HEK293 (cell line): ENCODE measurements around the gene PRRG1.
A peak's percentile ranks its signal among the peaks of the same experiment; 100 is the strongest.

Source experiments
- CTCF ChIA-PET: fragments of 350-600 bp; formaldehyde crosslinking; extraction: SDS; loops from one replicate; lab custom pipeline; 2021; ENCODE audit warnings: antibody characterized with exemption; lab: Yijun Ruan, JAX
- POLR2A ChIA-PET: fragments of 300-600 bp; formaldehyde crosslinking; extraction: SDS; loops from one replicate; lab custom pipeline; 2020; ENCODE audit warnings: antibody characterized with exemption, inconsistent platforms; lab: Yijun Ruan, JAX
- H3K27ac ChIP-seq: fragments of 200-500 bp; sonication (Bioruptor generic); 2 replicates; pipeline ENCODE4 v1.5.1; 2014; ENCODE audit warnings: low read depth, low read length, control low read depth, inconsistent platforms; ENCODE audit errors: extremely low read depth
- H3K36me3 ChIP-seq, 2 experiments: fragments of 200-500 bp in 1 of 2; sonication (Bioruptor generic) in 1 of 2; 1 replicate in 1 of 2; 2 replicates in 1 of 2; pipeline ENCODE4 v1.5.1; 2014 to 2017; ENCODE audit warnings: inconsistent platforms in 2 of 2, low read length in 2 of 2; ENCODE audit not compliant: control insufficient read depth in 2 of 2, insufficient read depth in 1 of 2
- H3K4me1 ChIP-seq: fragments of 200-500 bp; sonication (Bioruptor generic); 2 replicates; pipeline ENCODE4 v1.5.1; 2014; ENCODE audit warnings: mild to moderate bottlenecking, low read length, inconsistent platforms; ENCODE audit not compliant: control insufficient read depth, insufficient read depth
- H3K4me3 ChIP-seq: 2 replicates; pipeline ENCODE4 v1.5.1; 2011; ENCODE audit warnings: low read depth, mild to moderate bottlenecking, control low read depth, low read length, moderate library complexity
- H3K9me3 ChIP-seq: fragments of 200-500 bp; sonication (Bioruptor generic); 2 replicates; pipeline ENCODE4 v1.5.1; 2014; ENCODE audit warnings: low read depth, low read length, inconsistent platforms; ENCODE audit not compliant: control insufficient read depth, insufficient read depth
- RBAK ChIP-seq: fragments of 450-650 bp; formaldehyde crosslinking; IDR thresholded peaks from 2 replicates; pipeline ENCODE4 v1.5.1; 2016; ENCODE audit warnings: missing biosample characterization, missing genetic modification characterization
- SCRT2 ChIP-seq: fragments of 450-650 bp; formaldehyde crosslinking; IDR thresholded peaks from 2 replicates; pipeline ENCODE4 v1.5.1; 2016; ENCODE audit warnings: missing biosample characterization, missing genetic modification characterization
- SP3 ChIP-seq: fragments of 450-650 bp; formaldehyde crosslinking; IDR thresholded peaks from 2 replicates; pipeline ENCODE4 v1.5.1; 2016; ENCODE audit warnings: missing biosample characterization, missing genetic modification characterization
- ZBTB20 ChIP-seq: fragments of 450-650 bp; formaldehyde crosslinking; IDR thresholded peaks from 2 replicates; pipeline ENCODE4 v1.5.1; 2016; ENCODE audit warnings: missing biosample characterization, missing genetic modification characterization
- ZFP69B ChIP-seq: fragments of 450-650 bp; formaldehyde crosslinking; IDR thresholded peaks from 2 replicates; pipeline ENCODE4 v1.5.1; 2016; ENCODE audit warnings: missing biosample characterization, missing genetic modification characterization
- ZNF121 ChIP-seq: fragments of 450-650 bp; formaldehyde crosslinking; IDR thresholded peaks from 2 replicates; pipeline ENCODE4 v1.5.1; 2016; ENCODE audit warnings: missing biosample characterization, missing genetic modification characterization
- ZNF146 ChIP-seq: fragments of 450-650 bp; formaldehyde crosslinking; IDR thresholded peaks from 2 replicates; pipeline ENCODE4 v1.5.1; 2016; ENCODE audit warnings: missing biosample characterization, missing genetic modification characterization
- ZNF157 ChIP-seq: fragments of 450-650 bp; formaldehyde crosslinking; IDR thresholded peaks from 2 replicates; pipeline ENCODE4 v1.5.1; 2016; ENCODE audit warnings: missing biosample characterization, missing genetic modification characterization
- ZNF169 ChIP-seq: fragments of 450-650 bp; formaldehyde crosslinking; IDR thresholded peaks from 2 replicates; pipeline ENCODE4 v1.5.1; 2016; ENCODE audit warnings: missing biosample characterization, missing genetic modification characterization
- ZNF302 ChIP-seq: fragments of 450-650 bp; formaldehyde crosslinking; IDR thresholded peaks from 2 replicates; pipeline ENCODE4 v1.5.1; 2016; ENCODE audit warnings: missing biosample characterization, missing genetic modification characterization, low read depth
- ZNF324 ChIP-seq: fragments of 450-650 bp; formaldehyde crosslinking; IDR thresholded peaks from 2 replicates; pipeline ENCODE4 v1.5.1; 2016; ENCODE audit warnings: missing biosample characterization, missing genetic modification characterization
- ZNF558 ChIP-seq: fragments of 450-650 bp; formaldehyde crosslinking; IDR thresholded peaks from 2 replicates; pipeline ENCODE4 v1.5.1; 2016; ENCODE audit warnings: missing biosample characterization, missing genetic modification characterization
- ZNF624 ChIP-seq: fragments of 450-650 bp; formaldehyde crosslinking; IDR thresholded peaks from 2 replicates; pipeline ENCODE4 v1.5.1; 2017; ENCODE audit warnings: missing biosample characterization, missing genetic modification characterization
- ZNF677 ChIP-seq: fragments of 450-650 bp; IDR thresholded peaks from 2 replicates; pipeline ENCODE4 v1.5.0; 2018; ENCODE audit warnings: missing biosample characterization, mild to moderate bottlenecking, missing genetic modification characterization, moderate library complexity
- ZNF768 ChIP-seq: fragments of 450-650 bp; formaldehyde crosslinking; IDR thresholded peaks from 2 replicates; pipeline ENCODE4 v1.5.1; 2018; ENCODE audit warnings: missing biosample characterization, mild to moderate bottlenecking, missing genetic modification characterization
- ZNF785 ChIP-seq: fragments of 450-650 bp; formaldehyde crosslinking; IDR thresholded peaks from 2 replicates; pipeline ENCODE4 v1.5.1; 2016; ENCODE audit warnings: missing biosample characterization, missing genetic modification characterization
- ZNF830 ChIP-seq: fragments of 450-650 bp; IDR thresholded peaks from 2 replicates; pipeline ENCODE4 v1.5.0; 2018; ENCODE audit warnings: missing biosample characterization, missing genetic modification characterization, low read depth, mild to moderate bottlenecking, moderate library complexity
- TF ChIP-seq, protein P1 (sequence below): fragments of 450-650 bp; formaldehyde crosslinking; IDR thresholded peaks from 2 replicates; pipeline ENCODE4 v1.5.1; 2016; ENCODE audit warnings: missing biosample characterization, missing genetic modification characterization
- TF ChIP-seq, protein P2 (sequence below): fragments of 450-650 bp; formaldehyde crosslinking; IDR thresholded peaks from 2 replicates; pipeline ENCODE4 v1.5.1; 2017; ENCODE audit warnings: missing biosample characterization, missing genetic modification characterization
- TF ChIP-seq, protein P3 (sequence below): fragments of 450-650 bp; formaldehyde crosslinking; IDR thresholded peaks from 2 replicates; pipeline ENCODE4 v1.5.1; 2017; ENCODE audit warnings: missing biosample characterization, missing genetic modification characterization
- TF ChIP-seq, protein P4 (sequence below): fragments of 450-650 bp; formaldehyde crosslinking; IDR thresholded peaks from 2 replicates; pipeline ENCODE4 v1.5.1; 2016; ENCODE audit warnings: missing biosample characterization, missing genetic modification characterization
- TF ChIP-seq, protein P5 (sequence below): fragments of 450-650 bp; formaldehyde crosslinking; IDR thresholded peaks from 2 replicates; pipeline ENCODE4 v1.5.1; 2016; ENCODE audit warnings: missing biosample characterization, missing genetic modification characterization

Gene PRRG1

DNA sequence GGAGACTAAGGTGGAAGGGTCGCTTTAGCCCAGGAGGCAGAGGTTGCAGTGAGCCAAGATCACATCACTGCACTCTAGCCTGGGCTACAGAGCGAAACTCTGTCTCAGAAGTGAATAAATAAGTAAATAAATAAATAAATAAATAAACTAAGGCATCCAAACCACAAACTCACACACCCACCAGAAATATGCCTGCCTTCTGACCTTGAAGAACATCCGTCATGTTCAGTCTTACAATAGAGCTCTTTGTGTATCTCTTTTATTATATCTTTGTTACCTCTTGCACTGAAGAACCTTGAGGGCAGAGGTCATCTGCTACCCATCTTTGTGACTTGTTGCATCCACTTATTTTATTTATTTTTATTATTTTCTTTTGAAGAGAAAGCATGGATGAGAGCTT is 71.6 kb downstream of the PRRG1 start (continued):
- TF ChIP-seq, protein P1, sequence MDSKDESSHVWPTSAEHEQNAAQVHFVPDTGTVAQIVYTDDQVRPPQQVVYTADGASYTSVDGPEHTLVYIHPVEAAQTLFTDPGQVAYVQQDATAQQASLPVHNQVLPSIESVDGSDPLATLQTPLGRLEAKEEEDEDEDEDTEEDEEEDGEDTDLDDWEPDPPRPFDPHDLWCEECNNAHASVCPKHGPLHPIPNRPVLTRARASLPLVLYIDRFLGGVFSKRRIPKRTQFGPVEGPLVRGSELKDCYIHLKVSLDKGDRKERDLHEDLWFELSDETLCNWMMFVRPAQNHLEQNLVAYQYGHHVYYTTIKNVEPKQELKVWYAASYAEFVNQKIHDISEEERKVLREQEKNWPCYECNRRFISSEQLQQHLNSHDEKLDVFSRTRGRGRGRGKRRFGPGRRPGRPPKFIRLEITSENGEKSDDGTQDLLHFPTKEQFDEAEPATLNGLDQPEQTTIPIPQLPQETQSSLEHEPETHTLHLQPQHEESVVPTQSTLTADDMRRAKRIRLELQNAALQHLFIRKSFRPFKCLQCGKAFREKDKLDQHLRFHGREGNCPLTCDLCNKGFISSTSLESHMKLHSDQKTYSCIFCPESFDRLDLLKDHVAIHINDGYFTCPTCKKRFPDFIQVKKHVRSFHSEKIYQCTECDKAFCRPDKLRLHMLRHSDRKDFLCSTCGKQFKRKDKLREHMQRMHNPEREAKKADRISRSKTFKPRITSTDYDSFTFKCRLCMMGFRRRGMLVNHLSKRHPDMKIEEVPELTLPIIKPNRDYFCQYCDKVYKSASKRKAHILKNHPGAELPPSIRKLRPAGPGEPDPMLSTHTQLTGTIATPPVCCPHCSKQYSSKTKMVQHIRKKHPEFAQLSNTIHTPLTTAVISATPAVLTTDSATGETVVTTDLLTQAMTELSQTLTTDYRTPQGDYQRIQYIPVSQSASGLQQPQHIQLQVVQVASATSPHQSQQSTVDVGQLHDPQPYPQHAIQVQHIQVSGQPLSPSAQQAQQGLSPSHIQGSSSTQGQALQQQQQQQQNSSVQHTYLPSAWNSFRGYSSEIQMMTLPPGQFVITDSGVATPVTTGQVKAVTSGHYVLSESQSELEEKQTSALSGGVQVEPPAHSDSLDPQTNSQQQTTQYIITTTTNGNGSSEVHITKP, result no peak
- no peak for TF ChIP-seq ZNF768 (tag by site-specific recombination)
- no peak for TF ChIP-seq ZNF677 (tag by site-specific recombination)
- TF ChIP-seq ZNF169 (tag by site-specific recombination), result no peak
- TF ChIP-seq ZNF785 (tag by site-specific recombination), result no peak

DNA sequence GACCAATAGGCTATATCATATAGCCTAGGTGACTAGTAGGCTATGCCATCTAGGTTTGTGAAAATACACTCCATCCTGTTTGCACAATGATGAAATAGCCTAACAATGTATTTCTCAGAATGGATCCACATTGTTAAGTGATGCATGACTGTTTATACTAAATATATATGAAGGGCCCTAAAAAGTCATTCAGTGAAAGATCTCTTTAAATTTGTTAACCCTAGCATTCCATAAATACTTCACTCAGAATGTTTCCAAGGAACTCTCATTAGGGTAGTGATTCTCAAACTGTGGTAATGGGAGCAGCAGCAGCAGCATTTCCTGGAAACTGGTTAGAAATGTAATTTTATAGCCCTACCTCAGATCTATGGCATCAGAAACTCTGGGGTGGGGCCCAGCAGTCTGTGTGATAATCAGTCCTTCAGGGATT is 74.9 kb downstream of the PRRG1 start:
- no peaks in the 10 kb centered on the region for H3K9me3 ChIP-seq

More for the DNA sequence above, 74.9 kb downstream of the PRRG1 start:
- H3K36me3 ChIP-seq, result no peaks in the 10 kb centered on the region
- H3K27ac ChIP-seq, result no peak overlapping the region
- ChIA-PET POLR2A (no interaction called here), CTCF (no interaction called here)
- no peak overlapping the region for H3K4me3 ChIP-seq
- no peaks in the 10 kb centered on the region; the same call in 1 of the 2 replicates for H3K4me1 ChIP-seq
- TF ChIP-seq ZNF121 (tag by site-specific recombination) (no peak), ZNF302 (tag by site-specific recombination) (no peak), SCRT2 (tag by site-specific recombination) (no peak), SP3 (tag by site-specific recombination) (no peak), ZNF324 (no peak), RBAK (tag by site-specific recombination) (no peak), ZNF146 (no peak), ZBTB20 (peak; percentile 32; the same call in 1 of the 2 replicates), ZNF558 (tag by site-specific recombination) (no peak), ZNF624 (tag by site-specific recombination) (no peak), ZNF830 (tag by site-specific recombination) (no peak), ZFP69B (peak; percentile 71; the same call in 1 of the 2 replicates), ZNF157 (tag by site-specific recombination) (no peak), ZNF169 (tag by site-specific recombination) (no peak)
- TF ChIP-seq, protein P2, sequence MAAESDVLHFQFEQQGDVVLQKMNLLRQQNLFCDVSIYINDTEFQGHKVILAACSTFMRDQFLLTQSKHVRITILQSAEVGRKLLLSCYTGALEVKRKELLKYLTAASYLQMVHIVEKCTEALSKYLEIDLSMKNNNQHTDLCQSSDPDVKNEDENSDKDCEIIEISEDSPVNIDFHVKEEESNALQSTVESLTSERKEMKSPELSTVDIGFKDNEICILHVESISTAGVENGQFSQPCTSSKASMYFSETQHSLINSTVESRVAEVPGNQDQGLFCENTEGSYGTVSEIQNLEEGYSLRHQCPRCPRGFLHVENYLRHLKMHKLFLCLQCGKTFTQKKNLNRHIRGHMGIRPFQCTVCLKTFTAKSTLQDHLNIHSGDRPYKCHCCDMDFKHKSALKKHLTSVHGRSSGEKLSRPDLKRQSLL (tag by site-specific recombination), result no peak
- TF ChIP-seq, protein P3, sequence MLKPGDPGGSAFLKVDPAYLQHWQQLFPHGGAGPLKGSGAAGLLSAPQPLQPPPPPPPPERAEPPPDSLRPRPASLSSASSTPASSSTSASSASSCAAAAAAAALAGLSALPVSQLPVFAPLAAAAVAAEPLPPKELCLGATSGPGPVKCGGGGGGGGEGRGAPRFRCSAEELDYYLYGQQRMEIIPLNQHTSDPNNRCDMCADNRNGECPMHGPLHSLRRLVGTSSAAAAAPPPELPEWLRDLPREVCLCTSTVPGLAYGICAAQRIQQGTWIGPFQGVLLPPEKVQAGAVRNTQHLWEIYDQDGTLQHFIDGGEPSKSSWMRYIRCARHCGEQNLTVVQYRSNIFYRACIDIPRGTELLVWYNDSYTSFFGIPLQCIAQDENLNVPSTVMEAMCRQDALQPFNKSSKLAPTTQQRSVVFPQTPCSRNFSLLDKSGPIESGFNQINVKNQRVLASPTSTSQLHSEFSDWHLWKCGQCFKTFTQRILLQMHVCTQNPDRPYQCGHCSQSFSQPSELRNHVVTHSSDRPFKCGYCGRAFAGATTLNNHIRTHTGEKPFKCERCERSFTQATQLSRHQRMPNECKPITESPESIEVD (tag by site-specific recombination), result peak; percentile 37; the same call in 1 of the 2 replicates
- TF ChIP-seq, protein P4, sequence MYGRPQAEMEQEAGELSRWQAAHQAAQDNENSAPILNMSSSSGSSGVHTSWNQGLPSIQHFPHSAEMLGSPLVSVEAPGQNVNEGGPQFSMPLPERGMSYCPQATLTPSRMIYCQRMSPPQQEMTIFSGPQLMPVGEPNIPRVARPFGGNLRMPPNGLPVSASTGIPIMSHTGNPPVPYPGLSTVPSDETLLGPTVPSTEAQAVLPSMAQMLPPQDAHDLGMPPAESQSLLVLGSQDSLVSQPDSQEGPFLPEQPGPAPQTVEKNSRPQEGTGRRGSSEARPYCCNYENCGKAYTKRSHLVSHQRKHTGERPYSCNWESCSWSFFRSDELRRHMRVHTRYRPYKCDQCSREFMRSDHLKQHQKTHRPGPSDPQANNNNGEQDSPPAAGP (tag by site-specific recombination), result no peak
- TF ChIP-seq, protein P5, sequence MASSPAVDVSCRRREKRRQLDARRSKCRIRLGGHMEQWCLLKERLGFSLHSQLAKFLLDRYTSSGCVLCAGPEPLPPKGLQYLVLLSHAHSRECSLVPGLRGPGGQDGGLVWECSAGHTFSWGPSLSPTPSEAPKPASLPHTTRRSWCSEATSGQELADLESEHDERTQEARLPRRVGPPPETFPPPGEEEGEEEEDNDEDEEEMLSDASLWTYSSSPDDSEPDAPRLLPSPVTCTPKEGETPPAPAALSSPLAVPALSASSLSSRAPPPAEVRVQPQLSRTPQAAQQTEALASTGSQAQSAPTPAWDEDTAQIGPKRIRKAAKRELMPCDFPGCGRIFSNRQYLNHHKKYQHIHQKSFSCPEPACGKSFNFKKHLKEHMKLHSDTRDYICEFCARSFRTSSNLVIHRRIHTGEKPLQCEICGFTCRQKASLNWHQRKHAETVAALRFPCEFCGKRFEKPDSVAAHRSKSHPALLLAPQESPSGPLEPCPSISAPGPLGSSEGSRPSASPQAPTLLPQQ (tag by site-specific recombination), result peak; percentile 84
- TF ChIP-seq, all 188 proteins: peak for 4
